Measurements from ENCODE around the gene HM13. TPM values are rescaled to one million over a fixed set of nuclear protein-coding genes. Genes with fewer than 3 reads are reported as not detected.
"Not testable (repeated sequence)": the region's sequence is repeated elsewhere in the genome, so short reads cannot be mapped to it uniquely, and the experiment has no call there.

The HM13 gene
- total RNA-seq, 2 experiments from 2014 or later = 67.3 to 69.4 TPM

DNA sequence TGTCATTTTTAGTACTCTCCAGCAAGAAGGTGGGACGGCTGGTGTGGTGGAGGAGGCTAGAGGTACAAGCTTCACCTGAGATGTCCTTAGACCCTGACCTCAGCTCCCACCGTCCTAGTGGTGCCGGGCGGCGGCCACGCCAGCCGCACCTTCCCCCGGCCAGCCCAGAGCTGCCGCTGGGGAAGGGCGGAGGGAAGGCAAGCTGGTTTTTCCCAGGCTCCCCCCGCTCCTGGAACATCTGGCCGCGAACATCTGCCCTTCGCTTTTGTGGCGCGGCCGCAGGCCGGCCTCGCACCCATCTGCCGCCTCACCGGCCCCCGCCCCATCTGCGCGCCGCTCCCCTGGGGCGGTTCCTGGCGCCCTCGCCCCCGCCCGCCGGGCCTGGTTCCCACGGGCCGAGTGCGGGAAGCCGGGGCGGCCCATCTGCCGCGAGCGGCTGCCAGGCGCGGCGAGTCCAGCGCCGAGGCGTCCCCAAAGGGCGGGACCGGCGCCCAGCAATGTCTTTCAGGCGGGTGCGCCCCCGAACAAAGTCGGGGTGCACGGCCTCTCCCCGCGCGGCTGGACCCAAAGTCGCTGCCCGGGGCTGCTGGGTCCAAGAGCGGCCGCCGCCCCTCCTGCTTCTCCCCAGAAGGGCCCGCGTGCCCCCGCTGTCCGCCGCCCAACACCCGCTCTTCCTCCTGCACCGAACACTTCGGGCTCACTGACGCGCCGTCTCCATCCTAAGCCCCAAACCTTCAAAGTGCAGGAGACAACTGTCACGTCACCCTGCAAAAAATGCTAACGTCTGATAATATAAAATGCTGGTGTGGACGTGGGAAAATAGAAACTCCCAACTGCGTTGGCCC is 73.5 kb downstream of the HM13 start:
- Mint-ChIP-seq H3K4me3 (peak overlapping the region; percentile 55), H3K36me3 (ENCODE audit: low read depth) (no peaks in the 10 kb centered on the region), H3K9me3 (no peaks in the 10 kb centered on the region), H3K27ac (no peak overlapping the region), H3K27me3 (ENCODE audit: low read depth) (peaks cover 25% of the 10 kb centered on the region), H3K4me1 (ENCODE audit: low read depth) (peaks cover 8% of the 10 kb centered on the region)
- CTCF ChIA-PET = interaction anchor here (1.4 to 2.2 kb wide), 3 partner anchors 19 to 24 kb away, joined by 4 to 22 read pairs (median 8); no protein-coding TSS in a partner anchor
- intact Hi-C loops (cut with micrococcal nuclease) = loop anchor here (2.0 kb wide), 2 partner anchors 17 to 19 kb away; partner anchors contain the start of gene ID1
- no peak for DNase-seq

- H3K4me3 Mint-ChIP-seq = no peak overlapping the region
- H3K27ac Mint-ChIP-seq = no peak overlapping the region
- intact Hi-C loops (cut with micrococcal nuclease) = no loop called here
Observed at GRCh38 chr20:31590717-31591225, 76.5 kb downstream of the HM13 start.

DNA sequence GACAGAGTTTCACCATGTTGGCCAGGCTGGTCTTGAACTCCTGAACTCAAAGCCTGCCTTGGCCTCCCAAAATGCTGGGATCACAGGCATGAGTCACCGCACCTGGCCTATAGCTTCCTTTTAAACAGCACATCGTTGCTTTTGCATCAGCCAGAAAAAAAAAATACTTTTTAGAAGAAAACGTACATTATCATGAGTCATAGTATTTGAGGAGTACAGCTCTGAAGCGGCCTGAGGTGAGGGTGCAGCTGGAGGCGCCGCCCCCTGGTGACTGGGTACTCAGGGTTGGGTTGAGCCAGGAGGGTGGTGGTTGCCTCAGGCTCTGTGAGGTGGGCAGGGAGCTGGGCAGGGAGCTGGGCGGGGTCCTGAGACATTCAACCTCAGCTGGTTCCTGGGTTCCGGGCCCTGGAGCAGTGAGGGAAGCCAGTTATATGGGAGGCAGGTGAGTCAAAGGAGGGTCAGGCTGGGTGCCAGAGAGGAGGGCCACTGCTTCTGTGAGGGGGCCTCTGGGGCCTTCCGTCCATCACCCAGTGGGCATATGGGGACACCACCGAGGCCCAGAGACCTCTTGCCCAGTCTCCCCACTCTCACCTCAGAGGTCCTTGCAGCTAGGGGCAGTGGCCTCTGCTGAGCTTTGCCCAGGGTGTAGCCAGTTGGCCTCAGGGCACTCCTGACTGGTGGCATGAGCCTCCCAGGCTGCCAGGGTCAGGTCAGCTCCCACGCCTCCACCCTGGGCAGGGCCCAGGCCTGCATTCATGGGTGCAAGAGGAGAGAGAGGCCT is 79.2 kb downstream of the HM13 start:
- H3K4me3 Mint-ChIP-seq = no peak overlapping the region
- H3K27ac Mint-ChIP-seq = no peak overlapping the region
- H3K27me3 Mint-ChIP-seq (ENCODE audit: low read depth) = peaks cover 6% of the 10 kb centered on the region
- H3K4me1 Mint-ChIP-seq (ENCODE audit: low read depth) = peaks cover under 1% of the 10 kb centered on the region
- intact Hi-C loops (cut with micrococcal nuclease) = loop anchor here (1.0 kb wide), 1 partner anchor 12 kb away; the partner anchor contains the start of gene ID1
- no peaks in the 10 kb centered on the region for H3K36me3 Mint-ChIP-seq (ENCODE audit: low read depth)
- no peaks in the 10 kb centered on the region for H3K9me3 Mint-ChIP-seq
- CTCF ChIA-PET = interaction anchor here (0.7 to 5.6 kb wide), 3 partner anchors 17 to 130 kb away, joined by 3 to 45 read pairs (median 3); no protein-coding TSS in a partner anchor
- peak; percentile 74 for DNase-seq

More at GRCh38 chr20:31590717-31591225, 76.5 kb downstream of the HM13 start:
- no peaks in the 10 kb centered on the region for H3K9me3 Mint-ChIP-seq
- H3K4me1 Mint-ChIP-seq (ENCODE audit: low read depth) = peaks cover 8% of the 10 kb centered on the region
- no peaks in the 10 kb centered on the region for H3K36me3 Mint-ChIP-seq (ENCODE audit: low read depth)
- CTCF ChIA-PET = interaction anchor here (0.5 to 5.6 kb wide), 6 partner anchors 12 to 113 kb away, joined by 3 to 45 read pairs (median 4); no protein-coding TSS in a partner anchor
- H3K27me3 Mint-ChIP-seq (ENCODE audit: low read depth) = peaks cover 19% of the 10 kb centered on the region
- DNase-seq = no peak

GRCh38 chr20:31594002-31594557 is 79.8 kb downstream of the HM13 start:
- Mint-ChIP-seq H3K27ac (no peak overlapping the region), H3K4me1 (ENCODE audit: low read depth) (no peaks in the 10 kb centered on the region), H3K9me3 (no peaks in the 10 kb centered on the region), H3K27me3 (ENCODE audit: low read depth) (no peaks in the 10 kb centered on the region), H3K36me3 (ENCODE audit: low read depth) (no peaks in the 10 kb centered on the region), H3K4me3 (no peak overlapping the region)
- no peak for DNase-seq
- intact Hi-C loops (cut with micrococcal nuclease) = no loop called here
- CTCF ChIA-PET = interaction anchor here (0.7 to 5.6 kb wide), 2 partner anchors 16 to 19 kb away, joined by 3 to 45 read pairs; no protein-coding TSS in a partner anchor

DNA sequence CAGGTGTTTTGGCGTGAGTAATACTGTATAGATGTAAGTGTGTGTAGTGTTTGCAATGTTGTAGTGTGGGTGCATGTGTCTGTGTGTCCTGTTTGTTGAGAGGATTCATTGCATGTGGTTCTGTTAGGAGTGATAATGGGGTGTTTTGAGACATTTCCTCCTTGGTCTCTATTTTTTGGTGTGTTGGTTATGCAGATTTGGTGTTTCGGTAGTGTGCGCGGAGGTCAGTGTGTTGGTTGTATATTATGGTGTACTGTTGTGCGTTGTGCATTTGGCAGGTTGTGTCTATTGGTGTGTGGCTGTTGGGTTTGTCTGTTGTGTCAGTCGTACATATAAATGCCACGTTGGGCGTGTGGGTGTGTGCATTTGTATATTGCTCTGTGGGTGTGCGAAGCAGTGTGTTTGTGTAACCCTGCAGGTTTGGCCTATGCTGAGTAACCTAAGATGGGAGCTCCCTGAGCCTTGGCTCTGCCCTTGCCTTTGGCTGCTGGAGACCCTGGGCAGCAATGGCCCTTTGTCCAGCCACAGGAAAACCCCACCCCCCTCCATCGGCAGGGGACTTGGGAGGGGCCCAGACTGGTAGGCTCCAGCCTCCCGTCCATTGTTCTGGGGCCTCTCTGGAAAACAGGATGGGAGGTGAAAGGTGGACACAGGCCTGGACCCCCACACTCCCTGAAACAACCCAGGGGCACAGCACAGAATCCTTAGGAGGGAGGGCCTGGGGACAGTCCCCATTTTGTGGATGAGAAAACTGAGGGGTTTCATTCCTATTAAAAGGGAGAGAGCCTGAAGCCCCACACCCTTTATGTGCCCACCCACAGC is 80.5 kb downstream of the HM13 start:
- intact Hi-C loops (cut with micrococcal nuclease) = no loop called here
- no peaks in the 10 kb centered on the region for H3K36me3 Mint-ChIP-seq (ENCODE audit: low read depth)
- H3K9me3 Mint-ChIP-seq = no peaks in the 10 kb centered on the region
- H3K4me1 Mint-ChIP-seq (ENCODE audit: low read depth) = no peaks in the 10 kb centered on the region
- H3K27ac Mint-ChIP-seq = no peak overlapping the region
- DNase-seq = no peak
- H3K4me3 Mint-ChIP-seq = no peak overlapping the region
- H3K27me3 Mint-ChIP-seq (ENCODE audit: low read depth) = no peaks in the 10 kb centered on the region
- CTCF ChIA-PET = no interaction called here

GRCh38 chr20:31595380-31595653 is 81.1 kb downstream of the HM13 start:
- Mint-ChIP-seq H3K9me3 (no peaks in the 10 kb centered on the region), H3K36me3 (ENCODE audit: low read depth) (no peaks in the 10 kb centered on the region), H3K4me3 (no peak overlapping the region), H3K4me1 (ENCODE audit: low read depth) (no peaks in the 10 kb centered on the region), H3K27ac (no peak overlapping the region), H3K27me3 (ENCODE audit: low read depth) (no peaks in the 10 kb centered on the region)
- intact Hi-C loops (cut with micrococcal nuclease) = no loop called here
- CTCF ChIA-PET = no interaction called here
- no peak for DNase-seq

DNA sequence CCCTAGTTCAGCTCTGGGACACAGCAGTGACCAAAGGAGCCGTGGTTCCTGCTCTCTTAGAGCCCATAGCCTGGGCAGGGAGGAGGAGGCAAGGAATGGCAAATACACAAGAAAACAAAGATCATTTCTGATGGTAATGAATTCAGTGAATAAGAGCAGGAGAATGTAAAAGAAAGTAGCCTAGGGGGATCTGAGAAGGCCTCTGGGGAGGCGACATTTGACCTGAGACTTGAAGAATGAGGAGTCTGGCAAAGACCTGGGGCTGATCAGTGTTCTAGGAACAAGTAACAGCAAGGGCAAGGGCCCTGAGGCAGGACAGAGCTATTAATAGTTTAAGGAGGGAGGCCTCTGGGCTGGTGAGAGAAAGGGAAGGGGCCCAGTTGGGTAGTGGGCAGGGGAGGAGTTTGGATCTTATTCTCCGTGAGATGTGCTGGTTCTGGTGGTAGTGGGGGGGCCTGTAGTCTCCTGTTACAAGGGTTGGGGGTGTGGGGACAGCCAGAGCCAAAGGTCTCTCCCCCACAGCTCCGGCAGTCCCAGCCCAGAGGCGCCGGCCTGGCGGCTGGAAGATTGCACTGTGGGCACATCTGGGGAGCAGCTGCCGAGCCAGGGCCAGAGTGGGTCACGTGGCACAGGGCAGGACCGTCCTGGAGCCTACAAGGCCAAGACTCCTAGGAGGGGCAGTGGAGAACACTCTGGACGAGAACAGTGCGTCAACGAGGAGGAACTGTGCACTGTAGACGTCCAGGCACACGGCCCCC is 81.6 kb downstream of the HM13 start:
- no peak for DNase-seq
- Mint-ChIP-seq H3K4me1 (ENCODE audit: low read depth) (no peaks in the 10 kb centered on the region), H3K9me3 (no peaks in the 10 kb centered on the region), H3K27ac (no peak overlapping the region), H3K36me3 (ENCODE audit: low read depth) (no peaks in the 10 kb centered on the region), H3K27me3 (ENCODE audit: low read depth) (no peaks in the 10 kb centered on the region), H3K4me3 (no peak overlapping the region)
- CTCF ChIA-PET = interaction anchor here (1.1 kb wide), 1 partner anchor 28 kb away, joined by 4 read pairs; no protein-coding TSS in a partner anchor
- intact Hi-C loops (cut with micrococcal nuclease) = no loop called here

GRCh38 chr20:31596412-31596715 is 82.1 kb downstream of the HM13 start:
- DNase-seq; intact Hi-C loops (cut with micrococcal nuclease); H3K36me3 Mint-ChIP-seq (ENCODE audit: low read depth); H3K27me3 Mint-ChIP-seq (ENCODE audit: low read depth); H3K4me1 Mint-ChIP-seq (ENCODE audit: low read depth); H3K27ac Mint-ChIP-seq; H3K4me3 Mint-ChIP-seq; H3K9me3 Mint-ChIP-seq: not testable (repeated sequence)
- CTCF ChIA-PET = interaction anchor here (1.1 kb wide), 1 partner anchor 28 kb away, joined by 4 read pairs; no protein-coding TSS in a partner anchor

DNA sequence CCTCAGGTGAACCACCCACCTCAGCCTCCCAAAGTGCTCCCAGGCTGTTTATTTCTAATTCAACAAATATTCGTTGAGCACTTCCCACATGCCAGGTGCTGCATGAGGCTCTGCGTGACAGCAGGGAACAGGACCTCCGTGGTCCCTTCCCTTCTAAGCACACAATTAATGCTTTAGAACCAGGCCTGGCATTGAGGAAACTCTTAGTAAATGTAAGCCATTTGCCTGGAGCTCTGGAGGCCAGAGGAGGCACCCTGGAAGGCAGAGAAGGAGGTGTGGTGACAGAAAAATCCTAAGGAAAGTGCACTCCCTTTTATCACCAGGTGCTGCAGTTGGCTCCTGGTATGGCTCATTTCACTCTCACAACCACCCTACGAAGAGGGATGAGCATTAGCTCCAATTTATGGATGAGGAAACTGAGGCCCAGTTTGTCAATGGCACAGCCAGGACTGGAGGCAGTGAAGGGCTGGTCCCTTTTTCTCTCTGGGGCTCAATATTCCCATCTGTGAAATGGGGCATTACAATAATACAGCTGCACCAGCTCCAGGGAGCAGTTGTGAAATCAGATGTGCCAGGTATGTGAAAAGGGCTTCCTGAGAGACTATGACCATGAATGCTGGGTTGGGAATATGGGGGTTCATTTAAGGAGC is 82.7 kb downstream of the HM13 start:
- Mint-ChIP-seq H3K4me3 (no peak overlapping the region), H3K27ac (no peak overlapping the region), H3K4me1 (ENCODE audit: low read depth) (no peaks in the 10 kb centered on the region), H3K9me3 (no peaks in the 10 kb centered on the region), H3K36me3 (ENCODE audit: low read depth) (no peaks in the 10 kb centered on the region), H3K27me3 (ENCODE audit: low read depth) (no peaks in the 10 kb centered on the region)
- CTCF ChIA-PET = interaction anchor here (1.1 to 1.4 kb wide), 3 partner anchors 14 to 29 kb away, joined by 3 to 4 read pairs (median 4); no protein-coding TSS in a partner anchor
- intact Hi-C loops (cut with micrococcal nuclease) = no loop called here
- no peak for DNase-seq

GRCh38 chr20:31597481-31597855 is 83.2 kb downstream of the HM13 start:
- no peak overlapping the region for H3K27ac Mint-ChIP-seq
- H3K9me3 Mint-ChIP-seq = no peaks in the 10 kb centered on the region
- CTCF ChIA-PET = interaction anchor here (1.1 to 1.4 kb wide), 2 partner anchors 13 to 15 kb away, joined by 3 to 4 read pairs; no protein-coding TSS in a partner anchor
- no peak overlapping the region for H3K4me3 Mint-ChIP-seq
- intact Hi-C loops (cut with micrococcal nuclease) = no loop called here
- H3K36me3 Mint-ChIP-seq (ENCODE audit: low read depth) = no peaks in the 10 kb centered on the region
- no peak for DNase-seq
- H3K27me3 Mint-ChIP-seq (ENCODE audit: low read depth) = peaks cover under 1% of the 10 kb centered on the region
- H3K4me1 Mint-ChIP-seq (ENCODE audit: low read depth) = peaks cover 1% of the 10 kb centered on the region

DNA sequence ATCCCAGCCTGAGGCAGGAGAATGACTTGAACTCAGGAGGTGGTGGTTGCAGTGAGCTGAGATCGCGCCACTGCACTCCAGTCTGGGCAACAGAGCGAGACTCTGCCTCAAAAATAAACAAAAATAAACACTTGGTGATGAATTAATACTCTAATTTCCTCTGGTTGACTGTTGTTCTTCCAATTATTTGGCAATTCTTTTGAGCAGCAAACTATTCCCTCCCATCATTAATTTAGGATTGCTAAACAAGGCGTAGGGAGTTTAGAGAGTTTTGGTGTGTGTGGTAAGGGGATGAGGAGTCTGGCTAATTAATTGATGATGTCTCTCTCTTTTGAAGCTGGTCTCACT is 88.2 kb downstream of the HM13 start:
- H3K27ac Mint-ChIP-seq = no peak overlapping the region
- intact Hi-C loops (cut with micrococcal nuclease) = loop anchor here (5.0 kb wide), 1 partner anchor 685 kb away; no protein-coding TSS in a partner anchor
- peaks cover 26% of the 10 kb centered on the region for H3K4me1 Mint-ChIP-seq (ENCODE audit: low read depth)
- no peak overlapping the region for H3K4me3 Mint-ChIP-seq
- no peaks in the 10 kb centered on the region for H3K36me3 Mint-ChIP-seq (ENCODE audit: low read depth)
- H3K27me3 Mint-ChIP-seq (ENCODE audit: low read depth) = peaks cover 37% of the 10 kb centered on the region
- no peak for DNase-seq
- H3K9me3 Mint-ChIP-seq = no peaks in the 10 kb centered on the region
- CTCF ChIA-PET = interaction anchor here (0.8 to 4.0 kb wide), 5 partner anchors 10 to 34 kb away, joined by 3 to 43 read pairs (median 5); no protein-coding TSS in a partner anchor

All from activated naive CD4-positive, alpha-beta T cell treated with anti-CD3 and anti-CD28 coated beads for 36 hours (primary cell).